HG02943 (cell line): ENCODE measurements around the gene GJD3.

Source experiments
- ATAC-seq: cut with Tn5 transposase; IDR thresholded peaks from one replicate; pipeline ENCODE4 v1.9.1; 2021; ENCODE audit warnings: mild to moderate bottlenecking, low read depth, moderate library complexity; ENCODE audit not compliant: unreplicated experiment

The GJD3 gene

GRCh38 chr17:40315206-40315605 lies 49.3 kb downstream of the GJD3 start:
- no peak for ATAC-seq

- no peak for ATAC-seq
Measured at GRCh38 chr17:40314584-40314956, 50.0 kb downstream of the GJD3 start.

- no peak for ATAC-seq
Measured at GRCh38 chr17:40313668-40314583, 50.6 kb downstream of the GJD3 start.
